ENCODE results near the gene PDZRN3.

DNA sequence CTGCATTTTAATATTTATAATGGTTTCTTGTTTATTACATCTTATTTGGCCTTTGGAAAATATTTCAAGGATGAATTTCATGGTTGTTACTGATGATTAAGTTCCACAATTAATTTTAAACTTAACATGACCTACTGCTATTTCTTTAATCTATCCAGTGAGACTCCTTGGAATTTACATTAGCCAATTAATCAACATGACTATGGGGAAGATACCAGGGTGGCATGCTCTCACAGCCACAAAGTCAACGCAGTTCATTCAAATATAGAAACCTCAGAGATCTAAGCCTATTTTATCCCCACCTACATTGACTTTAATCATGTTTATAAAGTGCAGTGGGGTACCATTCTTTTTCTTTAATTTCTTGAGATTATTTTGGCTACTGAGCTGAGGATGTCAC lies 43.6 kb upstream of the PDZRN3 start:
- TF ChIP-seq, protein P1, sequence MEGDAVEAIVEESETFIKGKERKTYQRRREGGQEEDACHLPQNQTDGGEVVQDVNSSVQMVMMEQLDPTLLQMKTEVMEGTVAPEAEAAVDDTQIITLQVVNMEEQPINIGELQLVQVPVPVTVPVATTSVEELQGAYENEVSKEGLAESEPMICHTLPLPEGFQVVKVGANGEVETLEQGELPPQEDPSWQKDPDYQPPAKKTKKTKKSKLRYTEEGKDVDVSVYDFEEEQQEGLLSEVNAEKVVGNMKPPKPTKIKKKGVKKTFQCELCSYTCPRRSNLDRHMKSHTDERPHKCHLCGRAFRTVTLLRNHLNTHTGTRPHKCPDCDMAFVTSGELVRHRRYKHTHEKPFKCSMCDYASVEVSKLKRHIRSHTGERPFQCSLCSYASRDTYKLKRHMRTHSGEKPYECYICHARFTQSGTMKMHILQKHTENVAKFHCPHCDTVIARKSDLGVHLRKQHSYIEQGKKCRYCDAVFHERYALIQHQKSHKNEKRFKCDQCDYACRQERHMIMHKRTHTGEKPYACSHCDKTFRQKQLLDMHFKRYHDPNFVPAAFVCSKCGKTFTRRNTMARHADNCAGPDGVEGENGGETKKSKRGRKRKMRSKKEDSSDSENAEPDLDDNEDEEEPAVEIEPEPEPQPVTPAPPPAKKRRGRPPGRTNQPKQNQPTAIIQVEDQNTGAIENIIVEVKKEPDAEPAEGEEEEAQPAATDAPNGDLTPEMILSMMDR (conservative IDR thresholded peaks at IDR 0.05; ENCODE audit: low read depth in 2 of 2): no peak
- no peak for TF ChIP-seq CREB1 (CRISPR knock-in tag; IDR thresholded peaks at IDR 0.05; ENCODE audit: low read depth)
- no peak for TF ChIP-seq ZNF331 (CRISPR knock-in tag; IDR thresholded peaks at IDR 0.05; ENCODE audit: low read depth)
- TF ChIP-seq, protein P2, sequence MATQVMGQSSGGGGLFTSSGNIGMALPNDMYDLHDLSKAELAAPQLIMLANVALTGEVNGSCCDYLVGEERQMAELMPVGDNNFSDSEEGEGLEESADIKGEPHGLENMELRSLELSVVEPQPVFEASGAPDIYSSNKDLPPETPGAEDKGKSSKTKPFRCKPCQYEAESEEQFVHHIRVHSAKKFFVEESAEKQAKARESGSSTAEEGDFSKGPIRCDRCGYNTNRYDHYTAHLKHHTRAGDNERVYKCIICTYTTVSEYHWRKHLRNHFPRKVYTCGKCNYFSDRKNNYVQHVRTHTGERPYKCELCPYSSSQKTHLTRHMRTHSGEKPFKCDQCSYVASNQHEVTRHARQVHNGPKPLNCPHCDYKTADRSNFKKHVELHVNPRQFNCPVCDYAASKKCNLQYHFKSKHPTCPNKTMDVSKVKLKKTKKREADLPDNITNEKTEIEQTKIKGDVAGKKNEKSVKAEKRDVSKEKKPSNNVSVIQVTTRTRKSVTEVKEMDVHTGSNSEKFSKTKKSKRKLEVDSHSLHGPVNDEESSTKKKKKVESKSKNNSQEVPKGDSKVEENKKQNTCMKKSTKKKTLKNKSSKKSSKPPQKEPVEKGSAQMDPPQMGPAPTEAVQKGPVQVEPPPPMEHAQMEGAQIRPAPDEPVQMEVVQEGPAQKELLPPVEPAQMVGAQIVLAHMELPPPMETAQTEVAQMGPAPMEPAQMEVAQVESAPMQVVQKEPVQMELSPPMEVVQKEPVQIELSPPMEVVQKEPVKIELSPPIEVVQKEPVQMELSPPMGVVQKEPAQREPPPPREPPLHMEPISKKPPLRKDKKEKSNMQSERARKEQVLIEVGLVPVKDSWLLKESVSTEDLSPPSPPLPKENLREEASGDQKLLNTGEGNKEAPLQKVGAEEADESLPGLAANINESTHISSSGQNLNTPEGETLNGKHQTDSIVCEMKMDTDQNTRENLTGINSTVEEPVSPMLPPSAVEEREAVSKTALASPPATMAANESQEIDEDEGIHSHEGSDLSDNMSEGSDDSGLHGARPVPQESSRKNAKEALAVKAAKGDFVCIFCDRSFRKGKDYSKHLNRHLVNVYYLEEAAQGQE (IDR thresholded peaks at IDR 0.05; ENCODE audit: unreplicated experiment): no peak
